ENCODE measurements around the gene RAB20. TPM values are rescaled to one million over a fixed set of nuclear protein-coding genes. Genes with fewer than 3 reads are reported as not detected.
A peak's percentile ranks its signal among the peaks of the same experiment; 100 is the strongest.
"Not testable (repeated sequence)": the region's sequence is repeated elsewhere in the genome, so short reads cannot be mapped to it uniquely, and the experiment has no call there.

RAB20 gene
- polyA plus RNA-seq = 10 to 100 TPM; 24.2 to 63.0 (median 47.8) TPM
- long read RNA-seq, donor 1 = 0 reads
- long read RNA-seq, donor 2, transcript RAB20-201 (2 exons, 1,518 nt) = major isoform, 8 of 8 reads
- long read RNA-seq, donor 2, partial matches to known transcripts = 0 of 8 reads
- long read RNA-seq, donor 2, other reads (novel, unspliced or antisense) = 0 of 8 reads
- long read RNA-seq, donor 3, transcript RAB20-201 (2 exons, 1,518 nt) = major isoform, 12 of 12 reads
- long read RNA-seq, donor 3, partial matches to known transcripts = 0 of 12 reads
- long read RNA-seq, donor 3, other reads (novel, unspliced or antisense) = 0 of 12 reads
- long read RNA-seq, donor 4 = 0 reads
- long read RNA-seq, donor 5, partial matches to known transcripts = 0 of 1 reads
- long read RNA-seq, donor 5, other reads (novel, unspliced or antisense) = 0 of 1 reads
- long read RNA-seq, donor 6, transcript RAB20-201 (2 exons, 1,518 nt) = major isoform, 12 of 12 reads
- long read RNA-seq, donor 6, partial matches to known transcripts = 0 of 12 reads
- long read RNA-seq, donor 6, other reads (novel, unspliced or antisense) = 0 of 12 reads
- long read RNA-seq, donor 7 = 0 reads
- long read RNA-seq, donor 8 = 0 reads
- long read RNA-seq, donor 9, partial matches to known transcripts = 0 of 4 reads
- long read RNA-seq, donor 9, other reads (novel, unspliced or antisense) = 0 of 4 reads
- long read RNA-seq, donor 10, partial matches to known transcripts = 0 of 4 reads
- long read RNA-seq, donor 10, other reads (novel, unspliced or antisense) = 0 of 4 reads

DNA sequence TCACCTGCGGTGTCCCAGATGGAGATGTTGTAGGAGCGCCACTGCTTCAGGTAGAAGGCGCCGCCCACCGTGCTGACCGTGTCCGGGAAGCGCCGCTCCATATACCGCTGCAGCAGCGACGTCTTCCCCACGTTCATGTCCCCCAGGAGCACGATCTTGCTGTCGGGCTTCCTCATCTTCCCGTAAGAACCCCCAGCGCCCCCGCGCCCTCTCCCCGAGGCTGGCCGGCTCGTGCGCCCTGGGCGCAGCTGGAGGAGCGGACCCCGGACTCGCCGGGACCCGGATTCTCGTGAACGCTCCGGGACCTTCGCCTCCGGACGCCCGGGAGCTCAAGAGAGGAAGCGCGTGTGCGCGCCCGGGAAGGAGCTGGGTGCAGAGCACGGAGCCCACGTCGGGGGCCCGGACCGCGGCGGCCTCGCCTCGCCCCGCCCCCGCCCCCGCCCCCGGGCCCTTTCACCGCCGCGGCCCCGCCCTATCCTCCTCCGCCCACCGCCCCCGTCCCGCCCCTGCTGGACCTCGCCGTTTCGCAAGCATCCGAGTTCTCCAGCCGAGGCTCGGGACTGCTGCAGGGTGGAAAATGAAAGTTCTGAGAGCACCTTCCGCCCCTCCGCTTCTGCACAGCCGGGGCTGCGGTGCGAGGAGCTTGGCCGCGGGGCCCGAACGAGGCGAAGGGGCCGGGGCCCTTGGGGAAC, at the start of gene RAB20:
Gene RAB20 (minus strand): TSS at position 379 of the 692 bp plus-strand sequence. CDS start 203 bp downstream, at position 176.
- no peak for FAIRE-seq

GRCh38 chr13:110610955-110611595, 49.6 kb upstream of the RAB20 start:
- FAIRE-seq (no peak), DNase-seq (peak in 1 of 2 donors; percentile 56)
- peaks cover 0 to 6% of the 10 kb centered on the region in 2 donors for H3K9me3 ChIP-seq (ENCODE audit: control insufficient read depth in 2 of 2, insufficient read depth in 1 of 2, low read depth in 1 of 2, low read length in 1 of 2)
- peak overlapping the region in 1 of 3 donors; percentile 17 for H3K4me3 ChIP-seq (ENCODE audit: low read depth in 1 of 3, low read length in 3 of 3)
- H3K4me1 ChIP-seq (ENCODE audit: control insufficient read depth in 3 of 3, insufficient read depth in 2 of 3, low read depth in 1 of 3, low read length in 2 of 3) = peaks cover 0 to 5% (median 2%) of the 10 kb centered on the region in 3 donors
- no peak overlapping the region for H3K27ac ChIP-seq (ENCODE audit: low read depth in 1 of 3, low read length in 2 of 3)
- no peaks in the 10 kb centered on the region for H3K27me3 ChIP-seq (ENCODE audit: control insufficient read depth in 3 of 3, insufficient read depth in 3 of 3, low read length in 3 of 3)
- H3K36me3 ChIP-seq (ENCODE audit: control insufficient read depth in 3 of 3, insufficient read depth in 2 of 3, low read depth in 1 of 3, low read length in 3 of 3) = no peaks in the 10 kb centered on the region
- 48 to 76% (median 48%) methylated on average over 12 of the region's 12 CpGs for WGBS, 3 donors

More for the DNA sequence above, at the start of gene RAB20:
- 1% methylated on average over 47 to 79 of the region's 79 CpGs for WGBS, 3 donors
- H3K27me3 ChIP-seq (ENCODE audit: control insufficient read depth in 3 of 3, insufficient read depth in 3 of 3, low read length in 3 of 3) = no peaks in the 10 kb centered on the region
- H3K27ac ChIP-seq (ENCODE audit: low read depth in 1 of 3, low read length in 2 of 3) = peak within 1 kb of the TSS; percentile 96 to 98 (median 97)
- H3K36me3 ChIP-seq (ENCODE audit: control insufficient read depth in 3 of 3, insufficient read depth in 2 of 3, low read depth in 1 of 3, low read length in 3 of 3) = peaks cover 0 to 31% (median 4%) of the 10 kb centered on the region in 3 donors
- H3K9me3 ChIP-seq (ENCODE audit: control insufficient read depth in 2 of 2, insufficient read depth in 1 of 2, low read depth in 1 of 2, low read length in 1 of 2) = peaks cover 0 to 4% of the 10 kb centered on the region in 2 donors
- H3K4me3 ChIP-seq (ENCODE audit: low read depth in 1 of 3, low read length in 3 of 3) = peak within 1 kb of the TSS; percentile 67 to 94 (median 74)
- peak; percentile 90 to 93 for DNase-seq
- peaks cover 0 to 18% (median 8%) of the 10 kb centered on the region in 3 donors for H3K4me1 ChIP-seq (ENCODE audit: control insufficient read depth in 3 of 3, insufficient read depth in 2 of 3, low read depth in 1 of 3, low read length in 2 of 3)

- 72 to 80% (median 74%) methylated on average over 3 of the region's 3 CpGs for WGBS, 3 donors
- H3K4me1 ChIP-seq (ENCODE audit: control insufficient read depth in 3 of 3, insufficient read depth in 2 of 3, low read depth in 1 of 3, low read length in 2 of 3) = no peaks in the 10 kb centered on the region
- FAIRE-seq = no peak
- H3K27ac ChIP-seq (ENCODE audit: low read depth in 1 of 3, low read length in 2 of 3) = no peak overlapping the region
- H3K9me3 ChIP-seq (ENCODE audit: control insufficient read depth in 2 of 2, insufficient read depth in 1 of 2, low read depth in 1 of 2, low read length in 1 of 2) = no peaks in the 10 kb centered on the region
- no peaks in the 10 kb centered on the region for H3K27me3 ChIP-seq (ENCODE audit: control insufficient read depth in 3 of 3, insufficient read depth in 3 of 3, low read length in 3 of 3)
- H3K36me3 ChIP-seq (ENCODE audit: control insufficient read depth in 3 of 3, insufficient read depth in 2 of 3, low read depth in 1 of 3, low read length in 3 of 3) = no peaks in the 10 kb centered on the region
- H3K4me3 ChIP-seq (ENCODE audit: low read depth in 1 of 3, low read length in 3 of 3) = no peak overlapping the region
- DNase-seq = no peak
Measured at GRCh38 chr13:110607675-110608224, 46.2 kb upstream of the RAB20 start.

GRCh38 chr13:110606281-110606680, 44.8 kb upstream of the RAB20 start:
- DNase-seq; H3K9me3 ChIP-seq (ENCODE audit: control insufficient read depth in 2 of 2, insufficient read depth in 1 of 2, low read depth in 1 of 2, low read length in 1 of 2); H3K27ac ChIP-seq (ENCODE audit: low read depth in 1 of 3, low read length in 2 of 3); H3K4me1 ChIP-seq (ENCODE audit: control insufficient read depth in 3 of 3, insufficient read depth in 2 of 3, low read depth in 1 of 3, low read length in 2 of 3); H3K4me3 ChIP-seq (ENCODE audit: low read depth in 1 of 3, low read length in 3 of 3); FAIRE-seq; H3K36me3 ChIP-seq (ENCODE audit: control insufficient read depth in 3 of 3, insufficient read depth in 2 of 3, low read depth in 1 of 3, low read length in 3 of 3); H3K27me3 ChIP-seq (ENCODE audit: control insufficient read depth in 3 of 3, insufficient read depth in 3 of 3, low read length in 3 of 3): not testable (repeated sequence)
- WGBS, 3 donors = 94 to 100% (median 96%) methylated on average over 2 to 30 of the region's 33 CpGs

DNA sequence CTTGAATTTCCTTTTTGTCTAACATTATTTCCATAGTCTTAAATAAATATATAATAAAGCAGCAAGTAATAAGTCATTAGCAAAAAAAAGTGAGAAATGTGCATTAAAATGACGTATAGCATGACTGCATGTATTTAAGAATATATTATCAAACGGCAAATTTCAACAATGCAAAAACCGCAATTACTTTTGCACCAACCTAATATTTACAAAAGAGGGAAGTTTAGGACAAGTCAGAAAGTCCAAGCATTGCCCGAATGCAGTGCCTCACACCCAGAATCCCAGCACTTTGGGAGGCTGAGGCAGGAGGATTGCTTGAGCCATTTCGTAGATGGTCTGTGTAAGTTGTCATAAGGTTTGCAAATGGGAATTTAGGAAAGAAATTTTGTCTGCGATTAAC, 43.6 kb upstream of the RAB20 start:
- no peak for DNase-seq
- Histone ChIP-seq H3K27ac (ENCODE audit: low read depth in 1 of 3, low read length in 2 of 3) (no peak overlapping the region), H3K4me3 (ENCODE audit: low read depth in 1 of 3, low read length in 3 of 3) (no peak overlapping the region), H3K36me3 (ENCODE audit: control insufficient read depth in 3 of 3, insufficient read depth in 2 of 3, low read depth in 1 of 3, low read length in 3 of 3) (no peaks in the 10 kb centered on the region), H3K27me3 (ENCODE audit: control insufficient read depth in 3 of 3, insufficient read depth in 3 of 3, low read length in 3 of 3) (no peaks in the 10 kb centered on the region), H3K4me1 (ENCODE audit: control insufficient read depth in 3 of 3, insufficient read depth in 2 of 3, low read depth in 1 of 3, low read length in 2 of 3) (no peaks in the 10 kb centered on the region), H3K9me3 (ENCODE audit: control insufficient read depth in 2 of 2, insufficient read depth in 1 of 2, low read depth in 1 of 2, low read length in 1 of 2) (no peaks in the 10 kb centered on the region)
- WGBS, 3 donors = 95 to 98% (median 95%) methylated on average over 6 of the region's 6 CpGs
- no peak for FAIRE-seq

GRCh38 chr13:110600980-110601379, 39.5 kb upstream of the RAB20 start:
- H3K36me3 ChIP-seq (ENCODE audit: control insufficient read depth in 3 of 3, insufficient read depth in 2 of 3, low read depth in 1 of 3, low read length in 3 of 3) = no peaks in the 10 kb centered on the region
- no peak overlapping the region for H3K4me3 ChIP-seq (ENCODE audit: low read depth in 1 of 3, low read length in 3 of 3)
- H3K27me3 ChIP-seq (ENCODE audit: control insufficient read depth in 3 of 3, insufficient read depth in 3 of 3, low read length in 3 of 3) = no peaks in the 10 kb centered on the region
- H3K4me1 ChIP-seq (ENCODE audit: control insufficient read depth in 3 of 3, insufficient read depth in 2 of 3, low read depth in 1 of 3, low read length in 2 of 3) = no peaks in the 10 kb centered on the region
- H3K9me3 ChIP-seq (ENCODE audit: control insufficient read depth in 2 of 2, insufficient read depth in 1 of 2, low read depth in 1 of 2, low read length in 1 of 2) = no peaks in the 10 kb centered on the region
- peak overlapping the region in 1 of 3 donors; percentile 23 for H3K27ac ChIP-seq (ENCODE audit: low read depth in 1 of 3, low read length in 2 of 3)
- FAIRE-seq = no peak
- 80 to 84% (median 84%) methylated on average over 4 of the region's 4 CpGs for WGBS, 3 donors
- no peak for DNase-seq

DNA sequence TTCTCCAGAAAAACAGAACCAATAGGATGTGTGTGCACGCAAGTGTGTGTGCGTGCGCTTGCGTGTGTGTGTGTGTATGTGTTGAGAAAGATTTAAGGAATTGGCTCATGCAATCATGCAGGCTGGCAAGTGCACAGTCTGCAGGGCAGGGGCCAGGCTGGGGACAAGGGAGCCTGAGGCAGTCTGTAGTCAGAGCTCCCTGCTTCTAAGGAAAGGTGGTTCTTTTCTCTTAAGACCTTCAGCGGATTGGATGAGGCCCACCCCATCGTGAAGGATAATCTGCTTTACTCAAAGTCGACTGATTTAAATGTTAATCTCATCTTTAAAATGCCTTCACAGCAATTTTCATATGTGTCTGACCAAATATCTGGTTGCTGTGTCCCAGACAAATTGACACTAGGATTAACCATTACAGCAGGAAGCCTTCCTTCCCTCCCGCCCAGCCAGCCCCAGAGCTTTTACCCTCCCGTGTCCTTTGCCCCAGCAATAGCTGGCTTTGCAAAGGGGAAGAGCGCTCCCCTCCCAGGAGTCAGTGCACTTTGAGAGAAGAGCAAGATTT, 38.8 kb upstream of the RAB20 start:
- 69 to 81% (median 73%) methylated on average over 10 of the region's 10 CpGs for WGBS, 3 donors
- Histone ChIP-seq H3K27ac (ENCODE audit: low read depth in 1 of 3, low read length in 2 of 3) (peak overlapping the region in 1 of 3 donors; percentile 23), H3K4me3 (ENCODE audit: low read depth in 1 of 3, low read length in 3 of 3) (no peak overlapping the region), H3K4me1 (ENCODE audit: control insufficient read depth in 3 of 3, insufficient read depth in 2 of 3, low read depth in 1 of 3, low read length in 2 of 3) (no peaks in the 10 kb centered on the region), H3K27me3 (ENCODE audit: control insufficient read depth in 3 of 3, insufficient read depth in 3 of 3, low read length in 3 of 3) (no peaks in the 10 kb centered on the region), H3K9me3 (ENCODE audit: control insufficient read depth in 2 of 2, insufficient read depth in 1 of 2, low read depth in 1 of 2, low read length in 1 of 2) (no peaks in the 10 kb centered on the region), H3K36me3 (ENCODE audit: control insufficient read depth in 3 of 3, insufficient read depth in 2 of 3, low read depth in 1 of 3, low read length in 3 of 3) (no peaks in the 10 kb centered on the region)
- FAIRE-seq (no peak), DNase-seq (peak in 1 of 2 donors; percentile 62)
